ENCODE measurements around the gene KCNMA1. TPM values are rescaled to one million over a fixed set of nuclear protein-coding genes. Genes with fewer than 3 reads are reported as not detected.

Gene KCNMA1
- total RNA-seq, 1 donor: 106 TPM

GRCh38 chr10:77311186-77311585, 326.4 kb downstream of the KCNMA1 start:
- H3K4me3 ChIP-seq (ENCODE audit: low read depth, low read length): no peak overlapping the region
- no peak for DNase-seq (ENCODE audit: low read depth)
- TF ChIP-seq CTCF (IDR thresholded peaks at IDR 0.05; ENCODE audit: insufficient read depth, low read length): no peak

- peak; percentile 25 for DNase-seq (ENCODE audit: low read depth)
- H3K4me3 ChIP-seq (ENCODE audit: low read depth, low read length): no peak overlapping the region
- no peak for TF ChIP-seq CTCF (IDR thresholded peaks at IDR 0.05; ENCODE audit: insufficient read depth, low read length)
Observed at GRCh38 chr10:77310288-77310840, 327.2 kb downstream of the KCNMA1 start.

- no peak overlapping the region for H3K4me3 ChIP-seq (ENCODE audit: low read depth, low read length)
- no peak for TF ChIP-seq CTCF (IDR thresholded peaks at IDR 0.05; ENCODE audit: insufficient read depth, low read length)
Observed at GRCh38 chr10:77309509-77309908, 328.1 kb downstream of the KCNMA1 start.

GRCh38 chr10:77309092-77309491, 328.5 kb downstream of the KCNMA1 start:
- no peak overlapping the region for H3K4me3 ChIP-seq (ENCODE audit: low read depth, low read length)
- DNase-seq (ENCODE audit: low read depth): no peak
- TF ChIP-seq CTCF (IDR thresholded peaks at IDR 0.05; ENCODE audit: insufficient read depth, low read length): no peak

More at GRCh38 chr10:77309509-77309908, 328.1 kb downstream of the KCNMA1 start:
- DNase-seq (ENCODE audit: low read depth): no peak

- no peak overlapping the region for H3K4me3 ChIP-seq (ENCODE audit: low read depth, low read length)
- no peak for DNase-seq (ENCODE audit: low read depth)
- TF ChIP-seq CTCF (IDR thresholded peaks at IDR 0.05; ENCODE audit: insufficient read depth, low read length): no peak
Observed at GRCh38 chr10:77308084-77308732, 329.4 kb downstream of the KCNMA1 start.

- H3K4me3 ChIP-seq (ENCODE audit: low read depth, low read length): no peak overlapping the region
- no peak for DNase-seq (ENCODE audit: low read depth)
- no peak for TF ChIP-seq CTCF (IDR thresholded peaks at IDR 0.05; ENCODE audit: insufficient read depth, low read length)
Observed at GRCh38 chr10:77306666-77307065, 330.9 kb downstream of the KCNMA1 start.
